Measurements from ENCODE around the gene POTEF.
"Not testable (repeated sequence)": the region's sequence is repeated elsewhere in the genome, so short reads cannot be mapped to it uniquely, and the experiment has no call there.

DNA sequence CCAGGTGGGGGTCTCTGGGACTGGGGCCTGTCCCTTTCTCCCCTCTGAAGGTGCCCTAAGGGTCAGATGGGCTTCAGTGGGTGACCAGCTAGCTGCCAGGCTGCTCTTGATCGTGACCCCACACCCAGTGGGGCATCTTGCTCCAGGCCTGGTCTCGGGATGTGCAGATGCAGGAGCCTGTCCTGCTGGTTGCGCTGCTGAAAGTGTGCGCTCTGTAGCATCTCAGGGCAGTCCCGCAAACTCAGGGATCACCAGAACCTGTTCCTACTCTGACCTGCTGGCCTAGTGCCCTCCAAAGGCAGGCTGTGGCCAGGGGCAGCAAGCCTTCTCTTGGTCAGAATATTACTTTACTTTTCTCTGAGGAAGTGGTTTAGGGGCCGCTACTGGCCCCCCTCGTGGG lies 11.5 kb upstream of the POTEF start:
- TF ChIP-seq EZH2 (IDR thresholded peaks at IDR 0.05; ENCODE audit: insufficient read depth, poor library complexity, severe bottlenecking); EZH2phosphoT487 (IDR thresholded peaks at IDR 0.05; ENCODE audit: insufficient read depth, low read depth): not testable (repeated sequence)

All from GM23248 (cell line).